Measurements from ENCODE around the gene DSTN. TPM values are rescaled to one million over a fixed set of nuclear protein-coding genes. Genes with fewer than 3 reads are reported as not detected.

The DSTN gene
- total RNA-seq, 2 experiments from 2014 or later = 25.5 to 58.1 TPM

DNA sequence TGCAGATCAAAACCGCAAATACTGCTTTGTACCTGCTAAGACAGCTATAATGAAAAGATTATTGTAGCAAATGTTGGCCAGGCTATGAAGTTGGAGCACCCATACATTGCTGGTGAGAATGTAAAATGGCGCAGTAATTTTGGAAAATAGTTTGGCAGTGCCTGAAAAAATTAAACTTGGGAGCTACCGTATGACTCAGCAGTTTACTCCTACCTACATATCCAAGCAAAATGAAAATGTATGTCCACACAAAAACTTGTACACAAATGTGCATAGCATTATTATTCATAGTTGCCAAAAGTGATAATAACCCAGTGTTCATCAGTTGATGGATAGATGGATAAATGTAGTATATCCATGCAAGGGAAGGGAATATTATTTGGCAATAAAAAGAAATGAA is 13.3 kb downstream of the DSTN start:
- no peak overlapping the region for H3K4me3 ChIP-seq (ENCODE audit: low read depth, low read length, poor library complexity, severe bottlenecking)
- intact Hi-C loops (cut with micrococcal nuclease; ENCODE audit: unreplicated experiment) = no loop called here
- H2AFZ ChIP-seq (ENCODE audit: low read length) = no peak overlapping the region
- H4K20me1 ChIP-seq (ENCODE audit: insufficient read depth, low read length) = 0 out of 2 replicates have a peak, but pooled peaks cover 3% of the 10 kb centered on the region
- no peak overlapping the region for H3K27ac ChIP-seq (ENCODE audit: low read depth, low read length, poor library complexity, severe bottlenecking)
- no peaks in the 10 kb centered on the region for H3K4me1 ChIP-seq (ENCODE audit: insufficient read depth, low read length, poor library complexity, severe bottlenecking)
- BruUV-seq (replicated peaks) = no TSS peak
- ChIA-PET POLR2A (interaction anchor here (0.7 to 1.0 kb wide), 2 partner anchors 9 to 24 kb away, joined by 3 to 4 read pairs; no protein-coding TSS in a partner anchor), CTCF (ENCODE audit: unreplicated experiment) (no interaction called here)
- no peak overlapping the region for H3K4me2 ChIP-seq (ENCODE audit: low read length)
- TF ChIP-seq EZH2phosphoT487 (IDR thresholded peaks at IDR 0.05; ENCODE audit: borderline replicate concordance, low read depth, low read length) = no peak
- no peak for TF ChIP-seq CTCF (conservative IDR thresholded peaks at IDR 0.05; ENCODE audit: low read length)
- no peak for DNase-seq (ENCODE audit: low spot score)
- no peaks in the 10 kb centered on the region for H3K36me3 ChIP-seq (ENCODE audit: insufficient read depth, low read length)
- no peaks in the 10 kb centered on the region for H3K9me3 ChIP-seq (ENCODE audit: low read length)
- H3K79me2 ChIP-seq (ENCODE audit: insufficient read depth, low read depth, low read length) = no peaks in the 10 kb centered on the region
- H3K9me2 ChIP-seq (ENCODE audit: insufficient read depth, low read length) = no peaks in the 10 kb centered on the region

DNA sequence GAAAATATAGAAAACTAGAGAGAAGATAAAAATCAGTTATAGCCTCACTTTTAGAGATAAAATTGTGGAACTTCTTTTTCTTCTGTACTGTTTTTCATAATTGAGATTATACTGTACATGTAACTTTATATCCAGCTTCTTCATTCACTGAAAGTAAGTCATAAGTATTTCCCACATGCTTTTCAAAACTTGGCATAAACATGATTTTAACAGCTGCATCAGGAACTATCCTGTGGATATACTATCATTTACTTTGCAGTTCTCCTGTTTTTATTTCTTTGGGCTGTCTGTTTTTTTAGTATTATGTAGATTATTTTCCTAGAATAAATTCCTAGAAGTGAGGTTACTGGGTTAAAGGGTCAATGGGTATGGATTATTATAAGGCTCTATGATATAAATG is 14.8 kb downstream of the DSTN start:
- ChIA-PET CTCF (ENCODE audit: unreplicated experiment) (no interaction called here), POLR2A (interaction anchor here (0.6 kb wide), 1 partner anchor 657 kb away, joined by 6 read pairs; no protein-coding TSS in a partner anchor)
- Histone ChIP-seq H3K36me3 (ENCODE audit: insufficient read depth, low read length) (no peaks in the 10 kb centered on the region), H3K4me1 (ENCODE audit: insufficient read depth, low read length, poor library complexity, severe bottlenecking) (no peaks in the 10 kb centered on the region), H3K4me2 (ENCODE audit: low read length) (no peak overlapping the region), H3K9me2 (ENCODE audit: insufficient read depth, low read length) (no peaks in the 10 kb centered on the region), H3K4me3 (ENCODE audit: low read depth, low read length, poor library complexity, severe bottlenecking) (no peak overlapping the region), H3K9me3 (ENCODE audit: low read length) (no peaks in the 10 kb centered on the region), H2AFZ (ENCODE audit: low read length) (no peak overlapping the region), H3K27ac (ENCODE audit: low read depth, low read length, poor library complexity, severe bottlenecking) (no peak overlapping the region), H3K79me2 (ENCODE audit: insufficient read depth, low read depth, low read length) (no peaks in the 10 kb centered on the region), H4K20me1 (ENCODE audit: insufficient read depth, low read length) (0 out of 2 replicates have a peak, but pooled peaks cover 3% of the 10 kb centered on the region)
- DNase-seq (ENCODE audit: low spot score) = no peak
- intact Hi-C loops (cut with micrococcal nuclease; ENCODE audit: unreplicated experiment) = no loop called here
- TF ChIP-seq CTCF (conservative IDR thresholded peaks at IDR 0.05; ENCODE audit: low read length) = no peak
- TF ChIP-seq EZH2phosphoT487 (IDR thresholded peaks at IDR 0.05; ENCODE audit: borderline replicate concordance, low read depth, low read length) = no peak
- no TSS peak for BruUV-seq (replicated peaks)

DNA sequence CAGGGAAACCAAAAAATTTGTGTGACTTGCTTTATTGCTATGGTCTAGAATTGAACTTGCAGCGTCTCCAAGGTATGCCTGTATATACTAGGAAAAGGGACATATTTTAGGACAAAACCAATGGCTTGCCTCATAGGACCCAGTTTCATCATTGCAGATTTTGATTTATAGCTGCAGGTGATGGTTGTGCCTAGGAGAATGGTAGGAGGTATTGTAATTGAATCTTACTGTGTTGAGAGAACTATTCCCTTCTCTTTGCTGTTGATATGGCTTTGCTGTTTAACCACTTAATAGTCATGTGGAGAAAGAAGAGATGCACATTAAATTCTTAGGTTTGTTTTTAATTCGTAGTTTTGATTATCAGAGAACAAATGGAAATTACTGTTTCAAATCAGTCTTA is 16.4 kb downstream of the DSTN start:
- Histone ChIP-seq H3K27ac (ENCODE audit: low read depth, low read length, poor library complexity, severe bottlenecking) (no peak overlapping the region), H3K9me2 (ENCODE audit: insufficient read depth, low read length) (no peaks in the 10 kb centered on the region), H4K20me1 (ENCODE audit: insufficient read depth, low read length) (0 out of 2 replicates have a peak, but pooled peaks cover 3% of the 10 kb centered on the region), H3K4me3 (ENCODE audit: low read depth, low read length, poor library complexity, severe bottlenecking) (no peak overlapping the region), H3K4me2 (ENCODE audit: low read length) (no peak overlapping the region), H3K9me3 (ENCODE audit: low read length) (no peaks in the 10 kb centered on the region), H3K79me2 (ENCODE audit: insufficient read depth, low read depth, low read length) (no peaks in the 10 kb centered on the region), H2AFZ (ENCODE audit: low read length) (no peak overlapping the region), H3K4me1 (ENCODE audit: insufficient read depth, low read length, poor library complexity, severe bottlenecking) (peaks cover 6% of the 10 kb centered on the region), H3K36me3 (ENCODE audit: insufficient read depth, low read length) (no peaks in the 10 kb centered on the region)
- intact Hi-C loops (cut with micrococcal nuclease; ENCODE audit: unreplicated experiment) = no loop called here
- POLR2A ChIA-PET = interaction anchor here (1.2 to 1.8 kb wide), 3 partner anchors 8 to 23 kb away, joined by 3 to 6 read pairs (median 4); no protein-coding TSS in a partner anchor
- TF ChIP-seq CTCF (conservative IDR thresholded peaks at IDR 0.05; ENCODE audit: low read length) (no peak), EZH2phosphoT487 (IDR thresholded peaks at IDR 0.05; ENCODE audit: borderline replicate concordance, low read depth, low read length) (no peak)
- DNase-seq (ENCODE audit: low spot score) = no peak
- CTCF ChIA-PET (ENCODE audit: unreplicated experiment) = no interaction called here
- no TSS peak for BruUV-seq (replicated peaks)

Measured in OCI-LY7 (cell line).